H1 (cell line): ENCODE data around the gene USP36. TPM values are rescaled to one million over a fixed set of nuclear protein-coding genes. Genes with fewer than 3 reads are reported as not detected.
A peak's percentile ranks its signal among the peaks of the same experiment; 100 is the strongest.

Source experiments
- CTCF ChIA-PET: fragments of 300-600 bp; sonication (Branson Sonifier 250); formaldehyde crosslinking; loops from one replicate; lab custom pipeline; 2021; ENCODE audit not compliant: partially characterized antibody; lab: Charles Lee
- POLR2A ChIA-PET: fragments of 300-600 bp; sonication (Branson Sonifier 250); formaldehyde crosslinking; loops from one replicate; lab custom pipeline; 2021; ENCODE audit warnings: inconsistent platforms; ENCODE audit not compliant: partially characterized antibody; lab: Charles Lee
- DNase-seq, 2 experiments: peaks; one replicate each; pipeline versions ENCODE4 v3.0.0 to v3.0.0-alpha.2; 2010 to 2022; ENCODE audit warnings: low spot score in 2 of 2, low read depth in 1 of 2, mixed read lengths in 1 of 2
- FAIRE-seq: peaks from 2 replicates; lab custom pipeline; 2011; peaks lifted over from hg19 to GRCh38; lab: Jason Lieb, UNC
- H2AFZ ChIP-seq: 2 replicates; pipeline ENCODE4 v1.8.1; 2012; ENCODE audit warnings: low read length, inconsistent platforms
- H2AK5ac ChIP-seq: 2 replicates; pipeline ENCODE4 v1.6.1; 2013; ENCODE audit warnings: low read depth, low read length
- H2BK120ac ChIP-seq: replicated peaks from 2 replicates; pipeline ENCODE3; 2013; ENCODE audit warnings: low read depth, low read length, inconsistent platforms
- H2BK12ac ChIP-seq: 2 replicates; pipeline ENCODE4 v1.6.1; 2013; ENCODE audit warnings: low read depth, low read length
- H2BK15ac ChIP-seq: 2 replicates; pipeline ENCODE4 v1.6.1; 2013; ENCODE audit warnings: low read length
- H2BK20ac ChIP-seq: 2 replicates; pipeline ENCODE4 v1.6.1; 2013; ENCODE audit warnings: low read length
- H2BK5ac ChIP-seq: 2 replicates; pipeline ENCODE4 v1.6.1; 2013; ENCODE audit warnings: low read depth, low read length
- H3K14ac ChIP-seq: 2 replicates; pipeline ENCODE4 v1.6.1; 2013; ENCODE audit warnings: inconsistent platforms; ENCODE audit not compliant: insufficient read length
- H3K18ac ChIP-seq: 2 replicates; pipeline ENCODE4 v1.6.1; 2013; ENCODE audit warnings: low read length; ENCODE audit errors: extremely low read depth
- H3K23ac ChIP-seq: 2 replicates; pipeline ENCODE4 v1.6.1; 2013; ENCODE audit warnings: inconsistent platforms; ENCODE audit not compliant: insufficient read length
- H3K23me2 ChIP-seq: 2 replicates; pipeline ENCODE4 v1.6.1; 2013; ENCODE audit warnings: low read depth, low read length
- H3K27ac ChIP-seq: 2 replicates; pipeline ENCODE4 v1.6.1; 2011; ENCODE audit warnings: low read depth, low read length, inconsistent platforms
- H3K27me3 ChIP-seq, 4 experiments: replicated peaks in 1 of 4; 1 replicate in 1 of 4; 2 replicates in 3 of 4; pipeline versions ENCODE4 v1.6.1 to v1.8.1; 2011 to 2013; ENCODE audit warnings: low read length in 3 of 4, mild to moderate bottlenecking in 3 of 4, inconsistent platforms in 2 of 4, mixed read lengths in 2 of 4, moderate library complexity in 1 of 4; ENCODE audit not compliant: control insufficient read depth in 3 of 4, insufficient read depth in 3 of 4; ENCODE audit errors: extremely low read depth in 1 of 4
- H3K36me3 ChIP-seq, 4 experiments: 2 replicates each; pipeline versions ENCODE4 v1.6.1 to v1.8.1; 2011 to 2013; ENCODE audit warnings: mild to moderate bottlenecking in 4 of 4, low read length in 3 of 4, moderate library complexity in 2 of 4, control low read depth in 1 of 4, inconsistent platforms in 1 of 4; ENCODE audit not compliant: insufficient read depth in 4 of 4, control insufficient read depth in 2 of 4
- H3K4ac ChIP-seq: replicated peaks from 2 replicates; pipeline ENCODE3; 2013; ENCODE audit warnings: low read length, low read depth, mixed read lengths, inconsistent platforms; ENCODE audit not compliant: insufficient read length
- H3K4me1 ChIP-seq, 4 experiments: replicated peaks in 1 of 4; 1 replicate in 1 of 4; 2 replicates in 3 of 4; pipeline versions ENCODE4 v1.6.1 to v1.8.1; 2011 to 2013; ENCODE audit warnings: low read length in 3 of 4, inconsistent platforms in 2 of 4, mixed read lengths in 1 of 4; ENCODE audit not compliant: insufficient read depth in 4 of 4, control insufficient read depth in 3 of 4
- H3K4me2 ChIP-seq, 2 experiments: 2 replicates each; pipeline versions ENCODE4 v1.6.1 to v1.8.1; 2011 to 2013; ENCODE audit warnings: low read depth in 2 of 2, low read length in 2 of 2, control low read depth in 1 of 2, inconsistent platforms in 1 of 2, mild to moderate bottlenecking in 1 of 2; ENCODE audit not compliant: insufficient read depth in 1 of 2
- H3K4me3 ChIP-seq, 4 experiments: fragments of 200-600, 300-600 bp in 1 of 4; sonication (generic), shearing (Covaris generic), sonication (Bioruptor Twin) in 1 of 4; 2 replicates each; pipeline versions ENCODE4 v1.5.1 to v1.8.1; 2011 to 2016; ENCODE audit warnings: low read length in 4 of 4, low read depth in 3 of 4, control low read depth in 2 of 4, inconsistent platforms in 2 of 4, mild to moderate bottlenecking in 2 of 4, mixed read lengths in 1 of 4, moderate library complexity in 1 of 4; ENCODE audit not compliant: insufficient read depth in 2 of 4; ENCODE audit errors: extremely low read depth in 1 of 4
- H3K56ac ChIP-seq: replicated peaks from 2 replicates; pipeline ENCODE3; 2013; ENCODE audit warnings: low read depth, mild to moderate bottlenecking, mixed read lengths, low read length, inconsistent platforms; ENCODE audit not compliant: insufficient read length
- H3K79me1 ChIP-seq: 2 replicates; pipeline ENCODE4 v1.6.1; 2013; ENCODE audit warnings: low read depth, low read length, control low read depth
- H3K79me2 ChIP-seq, 2 experiments: 2 replicates each; pipeline versions ENCODE4 v1.6.1 to v1.8.1; 2012 to 2013; ENCODE audit warnings: low read length in 2 of 2, mild to moderate bottlenecking in 2 of 2, inconsistent platforms in 1 of 2; ENCODE audit not compliant: insufficient read depth in 2 of 2, control insufficient read depth in 1 of 2
- H3K9ac ChIP-seq, 4 experiments: replicated peaks in 1 of 4; 1 replicate in 1 of 4; 2 replicates in 3 of 4; pipeline versions ENCODE4 v1.6.1 to v1.8.1; 2011 to 2013; ENCODE audit warnings: low read depth in 3 of 4, low read length in 3 of 4, control low read depth in 2 of 4, mild to moderate bottlenecking in 2 of 4, moderate library complexity in 2 of 4, inconsistent platforms in 1 of 4; ENCODE audit errors: extremely low read depth in 1 of 4
- H3K9me3 ChIP-seq, 2 experiments: 2 replicates each; pipeline versions ENCODE4 v1.6.1 to v1.8.1; 2012 to 2013; ENCODE audit warnings: mild to moderate bottlenecking in 2 of 2, moderate library complexity in 2 of 2, control low read depth in 1 of 2, inconsistent platforms in 1 of 2, low read depth in 1 of 2, low read length in 1 of 2, mixed read lengths in 1 of 2; ENCODE audit not compliant: insufficient read depth in 2 of 2
- H4K20me1 ChIP-seq, 2 experiments: replicated peaks in 1 of 2; 2 replicates each; pipeline versions ENCODE3 to v1.8.1; 2011 to 2013; ENCODE audit warnings: inconsistent platforms in 2 of 2, low read length in 2 of 2, mild to moderate bottlenecking in 1 of 2; ENCODE audit not compliant: insufficient read depth in 2 of 2, control insufficient read depth in 1 of 2
- H4K5ac ChIP-seq: 2 replicates; pipeline ENCODE4 v1.6.1; 2013; ENCODE audit warnings: low read length, low read depth, mixed read lengths, inconsistent platforms; ENCODE audit not compliant: insufficient read length
- H4K8ac ChIP-seq: 2 replicates; pipeline ENCODE4 v1.8.0; 2013; ENCODE audit warnings: mild to moderate bottlenecking, moderate library complexity, low read length, inconsistent platforms; ENCODE audit not compliant: insufficient read depth; ENCODE audit errors: extremely low read depth
- H4K91ac ChIP-seq: replicated peaks from 2 replicates; pipeline ENCODE3; 2013; ENCODE audit warnings: low read length, mixed read lengths, inconsistent platforms; ENCODE audit not compliant: insufficient read length
- KDM1A ChIP-seq: fragments of 200-600, 300-600 bp; sonication (generic); IDR thresholded peaks from 2 replicates; pipeline ENCODE4 v1.7.1; 2016; ENCODE audit warnings: mild to moderate bottlenecking, low read length, borderline replicate concordance
- WGBS, 2 experiments: shearing (Covaris generic) in 1 of 2; methylation state at CpG; one replicate each; pipeline versions ENCODE4 v1.1.6 to v1.1.7; 2013 to 2015; ENCODE audit warnings: low lambda C conversion rate in 2 of 2, mixed read lengths in 2 of 2, inconsistent platforms in 1 of 2, low coverage in 1 of 2, missing lambda C conversion rate in 1 of 2; ENCODE audit not compliant: insufficient replicate concordance in 2 of 2, insufficient coverage in 1 of 2, insufficient read length in 1 of 2; ENCODE audit errors: extremely low coverage in 1 of 2, missing lambda C conversion rate in 1 of 2; 5-methylcytosine and 5-hydroxymethylcytosine counted together
- polyA plus RNA-seq, 7 experiments: library from polyadenylated mRNA; depleted of rRNA in 3 of 7; stranded (reverse) in 5 of 7; unstranded in 2 of 7; fragments of >200 nt in 5 of 7; fragments of 200-250 nt in 2 of 7; gene quantifications; 1 replicate in 5 of 7; 2 replicates in 1 of 7; 4 replicates in 1 of 7; pipeline versions ENCODE4 v1.2.1 to v1.2.3, GENCODE V29; 2011 to 2013; ENCODE audit warnings: missing spikeins in 2 of 7, mixed read lengths in 2 of 7
- total RNA-seq: library from RNA; stranded (reverse); fragmentation: NEBNext Ultra II Directional; extraction: Animal tissue kit (Norgen Biotek cat#: 25700); gene quantifications from 2 replicates; pipeline ENCODE4 v1.2.1, GENCODE V29; 2021

The USP36 gene
- total and polyA plus RNA-seq, 2 of the 8 experiments (the other 6 are each of a cell fraction or from before 2014, with no cell fraction given): 40.7 to 67.7 TPM

DNA sequence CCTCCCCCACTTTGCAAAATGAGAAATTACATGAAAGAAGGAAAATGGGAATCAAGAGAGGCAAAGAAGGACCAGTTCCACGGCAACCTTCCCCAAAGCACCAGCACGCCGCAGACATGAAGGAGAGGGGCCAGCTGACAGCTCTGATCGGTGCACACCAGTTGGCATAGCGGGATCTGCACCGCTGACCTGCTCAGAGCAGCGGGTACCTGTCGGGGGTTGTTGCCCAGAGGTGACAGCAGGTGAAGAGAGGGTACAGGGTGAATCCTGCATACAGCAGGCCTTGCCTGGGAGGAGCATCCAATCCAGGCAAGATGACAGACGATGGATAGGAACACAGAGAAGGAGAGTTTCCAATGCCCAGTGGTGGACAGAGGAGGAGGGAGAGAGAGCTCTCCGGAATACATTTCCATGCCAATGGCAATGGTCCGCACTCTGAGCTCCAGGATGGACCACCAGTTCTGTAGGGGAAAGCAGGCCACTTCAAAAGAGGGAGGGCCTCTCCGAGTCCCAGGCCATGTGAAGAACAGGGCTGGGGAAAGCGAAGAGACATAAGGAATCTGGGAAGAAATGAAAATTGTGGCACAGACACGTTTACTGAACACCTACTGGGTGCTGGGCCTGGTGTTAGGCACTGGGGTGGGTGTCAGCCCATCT, 38.4 kb upstream of the USP36 start:
- H3K79me2 ChIP-seq: peaks cover 0 to 11% of the 10 kb centered on the region in 2 experiments; a peak in 1 of 4 replicates
- H3K9ac ChIP-seq: no peak overlapping the region
- H3K56ac ChIP-seq: no peak overlapping the region
- H3K4me3 ChIP-seq: no peak overlapping the region
- peaks cover 2 to 8% of the 10 kb centered on the region in 2 experiments for H4K20me1 ChIP-seq
- CTCF ChIA-PET: no interaction called here
- no peak overlapping the region for H2BK120ac ChIP-seq
- no peak for FAIRE-seq
- H3K9me3 ChIP-seq: no peaks in the 10 kb centered on the region
- no peak overlapping the region for H2AFZ ChIP-seq
- H3K4me1 ChIP-seq: peaks cover 0 to 23% (median 14%) of the 10 kb centered on the region in 4 experiments; a peak in 6 of 7 replicates
- H3K27me3 ChIP-seq: no peaks in the 10 kb centered on the region
- no peak overlapping the region for H4K8ac ChIP-seq
- H3K18ac ChIP-seq: no peak overlapping the region
- 90% methylated on average over 14 of the region's 14 CpGs; no CpG with 5 or more reads in 1 of the 2 experiments for WGBS, 2 experiments
- H3K36me3 ChIP-seq: peaks cover 0 to 2% (median 0%) of the 10 kb centered on the region in 4 experiments; a peak in 1 of 8 replicates
- no peak for DNase-seq
- H3K79me1 ChIP-seq: no peaks in the 10 kb centered on the region; the same call in 1 of the 2 replicates
- H2BK15ac ChIP-seq: no peak overlapping the region
- peak overlapping the region; percentile 13; the same call in 1 of the 2 replicates for H2AK5ac ChIP-seq
- no peak overlapping the region for H3K23ac ChIP-seq
- H4K5ac ChIP-seq: no peak overlapping the region
- no peak overlapping the region for H3K4me2 ChIP-seq
- no peak overlapping the region for H2BK20ac ChIP-seq
- H2BK5ac ChIP-seq: no peak overlapping the region
- H3K27ac ChIP-seq: no peak overlapping the region
- POLR2A ChIA-PET: interaction anchor here (1.4 kb wide), 1 partner anchor 9 kb away, joined by 3 read pairs; no protein-coding TSS in a partner anchor
- H3K23me2 ChIP-seq: no peaks in the 10 kb centered on the region
- H3K14ac ChIP-seq: no peak overlapping the region
- H3K4ac ChIP-seq: no peak overlapping the region
- no peak overlapping the region for H2BK12ac ChIP-seq
- H4K91ac ChIP-seq: no peak overlapping the region
- no peak for TF ChIP-seq KDM1A
